HepG2 (cell line): ENCODE results near the gene CAPN9. TPM values are rescaled to one million over a fixed set of nuclear protein-coding genes. Genes with fewer than 3 reads are reported as not detected.

Experiments used
- ATAC-seq: fragments of 200-7000 bp; cut with Tn5 transposase; 3 replicates; pipeline ENCODE4 v1.9.1; 2020; ENCODE audit warnings: mild to moderate bottlenecking, moderate library complexity
- BruUV-seq: library from RNA; stranded (reverse); fragments of 400-500 nt; replicated peaks from 2 replicates; lab custom pipeline; 2021; lab: Mats Ljungman, UMichigan
- CTCF ChIA-PET: fragments of 300-600 bp; formaldehyde crosslinking; extraction: SDS; loops from one replicate; lab custom pipeline; 2021; ENCODE audit warnings: low total read pairs, inconsistent platforms, low intra/inter-chr PET ratio; lab: Yijun Ruan, JAX
- POLR2A ChIA-PET: fragments of 350-600 bp; sonication (Branson Sonifier 250); formaldehyde crosslinking; loops from one replicate; lab custom pipeline; 2020; ENCODE audit warnings: antibody characterized with exemption, inconsistent platforms; lab: Yijun Ruan, JAX
- DNase-seq: peaks from one replicate; pipeline ENCODE4 v3.0.0-alpha.2; 2015; ENCODE audit warnings: low spot score
- FAIRE-seq: peaks from 3 replicates; lab custom pipeline; 2011; peaks lifted over from hg19 to GRCh38; lab: Jason Lieb, UNC
- H2AFZ ChIP-seq: one replicate; pipeline ENCODE4 v1.6.1; 2011; ENCODE audit warnings: low read length, inconsistent platforms
- H3K27ac ChIP-seq: fragments of 300-600 bp; 3 replicates; pipeline ENCODE4 v1.8.0; 2011; ENCODE audit warnings: mixed run types, mild to moderate bottlenecking, mixed read lengths, low read length, inconsistent platforms; ENCODE audit not compliant: insufficient read depth; ENCODE audit errors: extremely low read length
- H3K27me3 ChIP-seq, 2 experiments: fragments of 200-600 bp in 1 of 2; 2 replicates in 1 of 2; 3 replicates in 1 of 2; pipeline versions ENCODE4 v1.6.0 to v1.8.0; 2011; ENCODE audit warnings: low read length in 2 of 2, mild to moderate bottlenecking in 2 of 2, moderate library complexity in 2 of 2, inconsistent platforms in 1 of 2; ENCODE audit not compliant: insufficient read depth in 2 of 2, control insufficient read depth in 1 of 2
- H3K36me3 ChIP-seq, 2 experiments: fragments of 200-600 bp in 1 of 2; replicated peaks in 1 of 2; 2 replicates in 1 of 2; 3 replicates in 1 of 2; pipeline versions ENCODE4 v1.5.1 to v1.8.0; 2011; ENCODE audit warnings: low read length in 2 of 2, inconsistent platforms in 1 of 2; ENCODE audit not compliant: insufficient read depth in 2 of 2, control insufficient read depth in 1 of 2
- H3K4me1 ChIP-seq: 2 replicates; pipeline ENCODE4 v1.5.1; 2012; ENCODE audit warnings: low read length, inconsistent platforms; ENCODE audit not compliant: insufficient read depth
- H3K4me2 ChIP-seq: 2 replicates; pipeline ENCODE4 v1.6.0; 2011; ENCODE audit warnings: low read depth, low read length, inconsistent platforms
- H3K4me3 ChIP-seq, 3 experiments: fragments of 200-600 bp in 1 of 3; sonication (generic), shearing (Covaris generic) in 1 of 3; replicated peaks in 1 of 3; 2 replicates each; pipeline ENCODE4 v1.5.1; 2011 to 2016; ENCODE audit warnings: low read length in 3 of 3, inconsistent platforms in 2 of 3, low read depth in 2 of 3, mild to moderate bottlenecking in 2 of 3, control low read depth in 1 of 3, mixed read lengths in 1 of 3; ENCODE audit not compliant: insufficient read depth in 1 of 3
- H3K79me2 ChIP-seq: one replicate; pipeline ENCODE4 v1.6.1; 2011; ENCODE audit warnings: low read length, inconsistent platforms; ENCODE audit not compliant: insufficient read depth
- H3K9ac ChIP-seq: 2 replicates; pipeline ENCODE4 v1.6.0; 2011; ENCODE audit warnings: mild to moderate bottlenecking, low read depth, low read length, inconsistent platforms; ENCODE audit not compliant: insufficient read depth
- H3K9me3 ChIP-seq: 2 replicates; pipeline ENCODE4 v1.5.1; 2012; ENCODE audit warnings: mild to moderate bottlenecking, low read length
- H4K20me1 ChIP-seq: 2 replicates; pipeline ENCODE4 v1.6.0; 2011; ENCODE audit warnings: inconsistent platforms, mild to moderate bottlenecking, low read length, moderate library complexity; ENCODE audit not compliant: insufficient read depth
- JUNB ChIP-seq: sonication (generic); formaldehyde crosslinking; IDR thresholded peaks from 2 replicates; pipeline ENCODE4 v1.8.0; 2022; ENCODE audit warnings: missing genetic modification reagents, mild to moderate bottlenecking, borderline replicate concordance
- MIER3 ChIP-seq: IDR thresholded peaks from 2 replicates; pipeline ENCODE4 v1.6.1; 2016; ENCODE audit warnings: missing compliant biosample characterization, borderline replicate concordance
- PHF20 ChIP-seq: sonication (generic); formaldehyde crosslinking; IDR thresholded peaks from 2 replicates; pipeline ENCODE4 v1.5.0; 2020; ENCODE audit warnings: mild to moderate bottlenecking, missing genetic modification reagents
- TBL1XR1 ChIP-seq: fragments of 150-350 bp; IDR thresholded peaks from 2 replicates; pipeline ENCODE4 v1.6.1; 2014; ENCODE audit warnings: borderline replicate concordance, low read length; ENCODE audit not compliant: partially characterized antibody
- TEAD3 ChIP-seq: optimal IDR thresholded peaks from 2 replicates; pipeline ENCODE3; 2016; ENCODE audit warnings: borderline replicate concordance
- ZBTB42 ChIP-seq: sonication (generic); formaldehyde crosslinking; IDR thresholded peaks from 2 replicates; pipeline ENCODE4 v1.5.0; 2020; ENCODE audit warnings: mild to moderate bottlenecking, missing genetic modification reagents
- ZFP90 ChIP-seq: sonication (generic); formaldehyde crosslinking; IDR thresholded peaks from 2 replicates; pipeline ENCODE4 v1.8.0; 2022; ENCODE audit warnings: missing genetic modification reagents, mild to moderate bottlenecking, inconsistent platforms, borderline replicate concordance
- ZFX ChIP-seq: sonication (generic); formaldehyde crosslinking; IDR thresholded peaks from 2 replicates; pipeline ENCODE4 v1.4.0; 2020; ENCODE audit warnings: mild to moderate bottlenecking, low read depth, missing genetic modification reagents, moderate library complexity
- ZNF614 ChIP-seq: IDR thresholded peaks from 2 replicates; pipeline ENCODE4 v1.6.1; 2018; ENCODE audit warnings: missing biosample characterization, missing genetic modification reagents, inconsistent platforms, borderline replicate concordance
- ZSCAN20 ChIP-seq: sonication (generic); formaldehyde crosslinking; IDR thresholded peaks from 2 replicates; pipeline ENCODE4 v1.4.0; 2020; ENCODE audit warnings: missing genetic modification reagents, mild to moderate bottlenecking, borderline replicate concordance
- WGBS: methylation state at CpG from one replicate; pipeline ENCODE4 v1.1.6; 2017; ENCODE audit warnings: low lambda C conversion rate; 5-methylcytosine and 5-hydroxymethylcytosine counted together
- in situ Hi-C: cut with HindIII; loops from 2 replicates; pipeline ENCODE4 v1.10.0; 2017; ENCODE audit warnings: low pct_unique_long_range_greater_than_20kb; ENCODE audit not compliant: extremely low pct_ligation_motif_present
- intact Hi-C: fragments of 100-400 bp; cut with micrococcal nuclease; formaldehyde crosslinking; loops from one replicate; pipeline ENCODE4 v1.10.0; 2022; ENCODE audit not compliant: unreplicated experiment
- polyA plus RNA-seq, 8 experiments: library from polyadenylated mRNA; depleted of rRNA in 3 of 8; stranded (reverse) in 7 of 8; unstranded in 1 of 8; fragments of >200 nt; fragmentation: Illumina TruSeq in 4 of 8; extraction: Trizol in 4 of 8; gene quantifications; 2 replicates each; pipeline versions ENCODE4 v1.2.1 to v1.2.3, GENCODE V29; 2011 to 2016; ENCODE audit warnings: low read depth in 4 of 8, missing spikeins in 1 of 8, mixed read lengths in 1 of 8; ENCODE audit not compliant: insufficient read depth in 1 of 8
- total RNA-seq, 5 experiments: library from RNA; depleted of rRNA; stranded (reverse); fragments of >200 nt; fragmentation: Illumina TruSeq; extraction: Trizol; gene quantifications; 2 replicates each; pipeline ENCODE4 v1.2.3, GENCODE V29; 2016; ENCODE audit warnings: low read depth in 1 of 5
- TF ChIP-seq, protein P1 (sequence below): sonication (generic); formaldehyde crosslinking; IDR thresholded peaks from 2 replicates; pipeline ENCODE4 v1.8.0; 2022; ENCODE audit warnings: missing genetic modification reagents, low read depth, mild to moderate bottlenecking, borderline replicate concordance
- TF ChIP-seq, protein P2 (sequence below): sonication (generic); formaldehyde crosslinking; IDR thresholded peaks from 2 replicates; pipeline ENCODE4 v1.8.0; 2023; ENCODE audit warnings: mild to moderate bottlenecking, missing genetic modification reagents
- TF ChIP-seq, protein P3 (sequence below): sonication (generic); formaldehyde crosslinking; IDR thresholded peaks from 2 replicates; pipeline ENCODE4; 2020; ENCODE audit warnings: missing genetic modification reagents, mild to moderate bottlenecking, borderline replicate concordance
- TF ChIP-seq, protein P4 (sequence below): sonication (generic); formaldehyde crosslinking; IDR thresholded peaks from 2 replicates; pipeline ENCODE4 v1.5.0; 2020; ENCODE audit warnings: missing genetic modification reagents

Gene CAPN9
- total and polyA plus RNA-seq, 2 of the 13 experiments (the other 11 are each of a cell fraction or from before 2014, with no cell fraction given): 0.04 to 0.31 TPM

DNA sequence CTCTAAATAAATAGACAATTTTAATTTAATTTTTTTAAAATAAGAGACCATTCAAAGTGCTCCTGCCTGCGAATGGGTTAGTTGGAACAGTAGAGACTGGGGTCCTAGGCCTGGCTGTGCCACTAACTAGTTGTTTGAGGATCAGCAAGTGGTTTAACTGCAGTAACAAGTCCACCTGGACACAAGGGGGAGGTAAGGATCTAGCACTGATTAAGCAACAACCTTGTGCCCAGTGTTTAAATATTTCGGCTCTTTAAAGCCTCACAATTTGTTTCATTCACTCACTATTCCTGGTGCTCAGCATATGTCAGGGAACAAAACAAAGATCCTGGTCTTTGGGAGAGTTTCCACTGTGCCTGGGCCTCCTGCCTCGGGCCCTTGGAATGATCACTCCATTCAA is 31.7 kb upstream of the CAPN9 start:
- H3K9me3 ChIP-seq: no peaks in the 10 kb centered on the region
- in situ Hi-C loops (no loop called here), intact Hi-C loops (loop anchor here (2.0 to 10.0 kb wide), 3 partner anchors 13 to 259 kb away; partner anchors contain the start of genes ARV1 and TTC13)
- FAIRE-seq (peak; percentile 68), DNase-seq (peak; percentile 63), ATAC-seq (no peak)
- CTCF ChIA-PET: interaction anchor here (1.5 kb wide), 1 partner anchor 57 kb away, joined by 6 read pairs; no protein-coding TSS in a partner anchor
- H3K4me2 ChIP-seq: peak overlapping the region; percentile 97
- no TSS peak for BruUV-seq
- H3K79me2 ChIP-seq: peaks cover 36% of the 10 kb centered on the region
- H3K27ac ChIP-seq: peak overlapping the region; percentile 93
- H3K4me3 ChIP-seq: no peak overlapping the region; a peak in 1 of 6 replicates
- H3K36me3 ChIP-seq: peaks cover 1 to 5% of the 10 kb centered on the region in 2 experiments; a peak in 2 of 5 replicates
- POLR2A ChIA-PET: interaction anchor here (0.9 to 7.9 kb wide), 7 partner anchors 9 to 74 kb away, joined by 4 to 110 read pairs (median 24); partner anchors contain the start of gene COG2
- H3K4me1 ChIP-seq: peaks cover 57% of the 10 kb centered on the region
- WGBS: 17% methylated on average over 3 of the region's 3 CpGs
- peaks cover 28% of the 10 kb centered on the region for H4K20me1 ChIP-seq
- peak overlapping the region; percentile 91 for H3K9ac ChIP-seq
- H3K27me3 ChIP-seq: peaks cover 0 to 2% of the 10 kb centered on the region in 2 experiments; a peak in 1 of 5 replicates
- no peak overlapping the region for H2AFZ ChIP-seq
- no peak for TF ChIP-seq ZBTB42 (CRISPR knock-in tag)
- TF ChIP-seq, protein P1, sequence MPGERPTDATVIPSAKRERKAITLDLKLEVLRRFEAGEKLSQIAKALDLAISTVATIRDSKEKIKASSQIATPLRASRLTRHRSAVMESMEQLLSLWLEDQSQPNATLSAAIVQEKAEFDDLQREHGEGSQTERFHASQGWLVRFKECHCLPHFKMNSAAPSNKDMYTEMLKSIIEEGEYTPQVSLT (CRISPR knock-in tag): no peak
- no peak for TF ChIP-seq PHF20 (CRISPR knock-in tag)
- peak; percentile 19 for TF ChIP-seq TEAD3 (CRISPR knock-in tag)
- TF ChIP-seq, protein P2, sequence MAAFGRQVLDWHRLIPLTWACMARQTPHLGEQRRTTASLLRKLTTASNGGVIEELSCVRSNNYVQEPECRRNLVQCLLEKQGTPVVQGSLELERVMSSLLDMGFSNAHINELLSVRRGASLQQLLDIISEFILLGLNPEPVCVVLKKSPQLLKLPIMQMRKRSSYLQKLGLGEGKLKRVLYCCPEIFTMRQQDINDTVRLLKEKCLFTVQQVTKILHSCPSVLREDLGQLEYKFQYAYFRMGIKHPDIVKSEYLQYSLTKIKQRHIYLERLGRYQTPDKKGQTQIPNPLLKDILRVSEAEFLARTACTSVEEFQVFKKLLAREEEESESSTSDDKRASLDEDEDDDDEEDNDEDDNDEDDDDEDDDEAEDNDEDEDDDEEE (CRISPR knock-in tag): no peak
- no peak for TF ChIP-seq JUNB (CRISPR knock-in tag)
- TF ChIP-seq ZNF614: peak; percentile 45; the same call in 1 of the 2 replicates
- TF ChIP-seq MIER3 (CRISPR knock-in tag): peak; percentile 63; the same call in 1 of the 2 replicates
- TF ChIP-seq TBL1XR1: no peak
- TF ChIP-seq, protein P3, sequence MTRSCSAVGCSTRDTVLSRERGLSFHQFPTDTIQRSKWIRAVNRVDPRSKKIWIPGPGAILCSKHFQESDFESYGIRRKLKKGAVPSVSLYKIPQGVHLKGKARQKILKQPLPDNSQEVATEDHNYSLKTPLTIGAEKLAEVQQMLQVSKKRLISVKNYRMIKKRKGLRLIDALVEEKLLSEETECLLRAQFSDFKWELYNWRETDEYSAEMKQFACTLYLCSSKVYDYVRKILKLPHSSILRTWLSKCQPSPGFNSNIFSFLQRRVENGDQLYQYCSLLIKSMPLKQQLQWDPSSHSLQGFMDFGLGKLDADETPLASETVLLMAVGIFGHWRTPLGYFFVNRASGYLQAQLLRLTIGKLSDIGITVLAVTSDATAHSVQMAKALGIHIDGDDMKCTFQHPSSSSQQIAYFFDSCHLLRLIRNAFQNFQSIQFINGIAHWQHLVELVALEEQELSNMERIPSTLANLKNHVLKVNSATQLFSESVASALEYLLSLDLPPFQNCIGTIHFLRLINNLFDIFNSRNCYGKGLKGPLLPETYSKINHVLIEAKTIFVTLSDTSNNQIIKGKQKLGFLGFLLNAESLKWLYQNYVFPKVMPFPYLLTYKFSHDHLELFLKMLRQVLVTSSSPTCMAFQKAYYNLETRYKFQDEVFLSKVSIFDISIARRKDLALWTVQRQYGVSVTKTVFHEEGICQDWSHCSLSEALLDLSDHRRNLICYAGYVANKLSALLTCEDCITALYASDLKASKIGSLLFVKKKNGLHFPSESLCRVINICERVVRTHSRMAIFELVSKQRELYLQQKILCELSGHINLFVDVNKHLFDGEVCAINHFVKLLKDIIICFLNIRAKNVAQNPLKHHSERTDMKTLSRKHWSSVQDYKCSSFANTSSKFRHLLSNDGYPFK: no peak
- TF ChIP-seq ZFX (CRISPR knock-in tag): peak; percentile 23; the same call in 1 of the 2 replicates
- TF ChIP-seq, protein P4, sequence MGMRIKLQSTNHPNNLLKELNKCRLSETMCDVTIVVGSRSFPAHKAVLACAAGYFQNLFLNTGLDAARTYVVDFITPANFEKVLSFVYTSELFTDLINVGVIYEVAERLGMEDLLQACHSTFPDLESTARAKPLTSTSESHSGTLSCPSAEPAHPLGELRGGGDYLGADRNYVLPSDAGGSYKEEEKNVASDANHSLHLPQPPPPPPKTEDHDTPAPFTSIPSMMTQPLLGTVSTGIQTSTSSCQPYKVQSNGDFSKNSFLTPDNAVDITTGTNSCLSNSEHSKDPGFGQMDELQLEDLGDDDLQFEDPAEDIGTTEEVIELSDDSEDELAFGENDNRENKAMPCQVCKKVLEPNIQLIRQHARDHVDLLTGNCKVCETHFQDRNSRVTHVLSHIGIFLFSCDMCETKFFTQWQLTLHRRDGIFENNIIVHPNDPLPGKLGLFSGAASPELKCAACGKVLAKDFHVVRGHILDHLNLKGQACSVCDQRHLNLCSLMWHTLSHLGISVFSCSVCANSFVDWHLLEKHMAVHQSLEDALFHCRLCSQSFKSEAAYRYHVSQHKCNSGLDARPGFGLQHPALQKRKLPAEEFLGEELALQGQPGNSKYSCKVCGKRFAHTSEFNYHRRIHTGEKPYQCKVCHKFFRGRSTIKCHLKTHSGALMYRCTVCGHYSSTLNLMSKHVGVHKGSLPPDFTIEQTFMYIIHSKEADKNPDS: no peak
- TF ChIP-seq ZFP90 (CRISPR knock-in tag): peak; percentile 49; the same call in 1 of the 2 replicates
- no peak for TF ChIP-seq ZSCAN20 (CRISPR knock-in tag)
